Activated CD8-positive, alpha-beta T cell treated with anti-CD3 and anti-CD28 coated beads for 36 hours (primary cell): Measurements from ENCODE around the gene POGK. TPM values are rescaled to one million over a fixed set of nuclear protein-coding genes. Genes with fewer than 3 reads are reported as not detected.

Source experiments
- ATAC-seq: fragments of 200-7000 bp; cut with Tn5 transposase; one replicate; pipeline ENCODE4 v1.10.0; 2021; ENCODE audit warnings: mild to moderate bottlenecking, moderate library complexity
- CTCF ChIA-PET: fragments of 350-600 bp; sonication (Branson Sonifier 250); formaldehyde crosslinking; loops from one replicate; lab custom pipeline; 2021; ENCODE audit warnings: antibody characterized with exemption; lab: Charles Lee
- POLR2A ChIA-PET: fragments of 350-600 bp; sonication (Branson Sonifier 250); formaldehyde crosslinking; loops from one replicate; lab custom pipeline; 2021; ENCODE audit warnings: antibody characterized with exemption; lab: Charles Lee
- DNase-seq: peaks from one replicate; pipeline ENCODE4 v3.0.0-alpha.2; 2020
- H3K27ac Mint-ChIP-seq: one replicate; pipeline ENCODE4 v1.8.0; 2021; ENCODE audit warnings: mild to moderate bottlenecking, mixed read lengths
- H3K27me3 Mint-ChIP-seq: one replicate; pipeline ENCODE4 v1.8.0; 2021; ENCODE audit warnings: mixed read lengths
- H3K36me3 Mint-ChIP-seq: one replicate; pipeline ENCODE4 v1.8.0; 2021; ENCODE audit warnings: low read depth, mixed read lengths
- H3K4me1 Mint-ChIP-seq: one replicate; pipeline ENCODE4 v1.8.0; 2021; ENCODE audit warnings: low read depth, mixed read lengths
- H3K4me3 Mint-ChIP-seq: one replicate; pipeline ENCODE4 v1.8.0; 2021; ENCODE audit warnings: mild to moderate bottlenecking, moderate library complexity, mixed read lengths
- H3K9me3 Mint-ChIP-seq: one replicate; pipeline ENCODE4 v1.8.0; 2021; ENCODE audit warnings: mixed read lengths
- CTCF ChIP-seq: fragments of 200-600 bp; IDR thresholded peaks from one replicate; pipeline ENCODE4 v1.8.0; 2022; ENCODE audit warnings: antibody characterized with exemption, mild to moderate bottlenecking
- intact Hi-C: fragments of 100-400 bp; cut with micrococcal nuclease; formaldehyde crosslinking; loops from one replicate; pipeline ENCODE4 v1.10.0; 2022
- total RNA-seq, 2 experiments: library from RNA; stranded (reverse); gene quantifications; one replicate each; pipeline ENCODE4 v1.2.3, GENCODE V29; 2021

The POGK gene
- total RNA-seq, 2 experiments from 2014 or later, result 33.6 to 34.4 TPM

GRCh38 chr1:166865926-166866325 lies 26.7 kb downstream of the POGK start:
- DNase-seq, result no peak
- H3K4me1 Mint-ChIP-seq, result peaks cover 30% of the 10 kb centered on the region
- POLR2A ChIA-PET, result no interaction called here
- CTCF ChIA-PET, result no interaction called here
- ATAC-seq, result no peak
- no peaks in the 10 kb centered on the region for H3K9me3 Mint-ChIP-seq
- no peaks in the 10 kb centered on the region for H3K27me3 Mint-ChIP-seq
- no peak overlapping the region for H3K4me3 Mint-ChIP-seq
- no peak overlapping the region for H3K27ac Mint-ChIP-seq
- TF ChIP-seq CTCF, result no peak
- intact Hi-C loops, result no loop called here
- peaks cover 40% of the 10 kb centered on the region for H3K36me3 Mint-ChIP-seq

- ATAC-seq (no peak), DNase-seq (no peak)
- CTCF ChIA-PET, result interaction anchor here (1.8 to 2.3 kb wide), 3 partner anchors 10 to 16 kb away, joined by 3 to 6 read pairs (median 5); no protein-coding TSS in a partner anchor
- POLR2A ChIA-PET, result interaction anchor here (0.7 to 1.6 kb wide), 4 partner anchors 14 to 92 kb away, joined by 4 to 9 read pairs (median 5); no protein-coding TSS in a partner anchor
- Mint-ChIP-seq H3K27ac (peak overlapping the region; percentile 2), H3K27me3 (no peaks in the 10 kb centered on the region), H3K4me1 (peaks cover 46% of the 10 kb centered on the region), H3K9me3 (no peaks in the 10 kb centered on the region), H3K36me3 (peaks cover 26% of the 10 kb centered on the region), H3K4me3 (no peak overlapping the region)
- no peak for TF ChIP-seq CTCF
- intact Hi-C loops, result no loop called here
These were observed 29.4 kb downstream of the POGK start for GRCh38 chr1:166868639-166869038.

- Mint-ChIP-seq H3K4me3 (no peak overlapping the region), H3K4me1 (peaks cover 49% of the 10 kb centered on the region), H3K9me3 (no peaks in the 10 kb centered on the region), H3K27me3 (no peaks in the 10 kb centered on the region), H3K36me3 (peaks cover 23% of the 10 kb centered on the region), H3K27ac (peak overlapping the region; percentile 69)
- POLR2A ChIA-PET, result interaction anchor here (0.6 to 1.6 kb wide), 6 partner anchors 15 to 573 kb away, joined by 3 to 9 read pairs (median 4); no protein-coding TSS in a partner anchor
- DNase-seq (no peak), ATAC-seq (peak; percentile 45)
- no peak for TF ChIP-seq CTCF
- intact Hi-C loops, result no loop called here
- CTCF ChIA-PET, result interaction anchor here (0.7 to 2.3 kb wide), 3 partner anchors 11 to 198 kb away, joined by 4 to 6 read pairs (median 5); no protein-coding TSS in a partner anchor
These were observed 30.2 kb downstream of the POGK start for GRCh38 chr1:166869318-166870099.

GRCh38 chr1:166870584-166870983 lies 31.3 kb downstream of the POGK start:
- intact Hi-C loops, result no loop called here
- H3K27me3 Mint-ChIP-seq, result no peaks in the 10 kb centered on the region
- DNase-seq (no peak), ATAC-seq (no peak)
- H3K36me3 Mint-ChIP-seq, result peaks cover 20% of the 10 kb centered on the region
- no peak for TF ChIP-seq CTCF
- H3K27ac Mint-ChIP-seq, result no peak overlapping the region
- H3K4me3 Mint-ChIP-seq, result no peak overlapping the region
- ChIA-PET CTCF (interaction anchor here (1.4 kb wide), 1 partner anchor 13 kb away, joined by 3 read pairs; no protein-coding TSS in a partner anchor), POLR2A (interaction anchor here (1.8 kb wide), 1 partner anchor 30 kb away, joined by 6 read pairs; no protein-coding TSS in a partner anchor)
- H3K4me1 Mint-ChIP-seq, result peaks cover 56% of the 10 kb centered on the region
- no peaks in the 10 kb centered on the region for H3K9me3 Mint-ChIP-seq

GRCh38 chr1:166874464-166874863 lies 35.2 kb downstream of the POGK start:
- TF ChIP-seq CTCF, result no peak
- Mint-ChIP-seq H3K27me3 (peaks cover 4% of the 10 kb centered on the region), H3K36me3 (peaks cover 12% of the 10 kb centered on the region), H3K27ac (no peak overlapping the region), H3K4me3 (peak overlapping the region; percentile 92), H3K9me3 (no peaks in the 10 kb centered on the region), H3K4me1 (peaks cover 55% of the 10 kb centered on the region)
- intact Hi-C loops, result no loop called here
- CTCF ChIA-PET, result interaction anchor here (2.2 kb wide), 1 partner anchor 36 kb away, joined by 8 read pairs; the partner anchor contains the start of gene POGK
- ATAC-seq (no peak), DNase-seq (no peak)
- POLR2A ChIA-PET, result interaction anchor here (2.2 kb wide), 1 partner anchor 33 kb away, joined by 7 read pairs; no protein-coding TSS in a partner anchor
